ENCODE data around the gene UBE2K.
A peak's percentile ranks its signal among the peaks of the same experiment; 100 is the strongest.
"Not testable (repeated sequence)": the region's sequence is repeated elsewhere in the genome, so short reads cannot be mapped to it uniquely, and the experiment has no call there.

Gene UBE2K

DNA sequence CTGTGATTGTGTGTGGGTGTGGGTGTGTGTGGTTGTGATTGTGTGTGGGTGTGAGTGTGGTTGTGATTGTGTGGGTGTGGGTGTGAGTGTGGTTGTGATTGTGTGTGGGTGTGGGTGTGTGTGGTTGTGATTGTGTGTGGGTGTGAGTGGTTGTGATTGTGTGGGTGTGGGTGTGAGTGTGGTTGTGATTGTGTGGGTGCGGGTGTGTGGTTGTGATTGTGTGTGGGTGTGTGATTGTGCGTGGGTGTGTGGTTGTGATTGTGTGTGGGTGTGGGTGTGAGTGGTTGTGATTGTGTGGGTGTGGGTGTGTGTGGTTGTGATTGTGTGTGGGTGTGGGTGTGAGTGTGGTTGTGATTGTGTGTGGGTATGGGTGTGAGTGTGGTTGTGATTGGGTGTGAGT is 115.8 kb downstream of the UBE2K start:
- not testable (repeated sequence) for DNase-seq

DNA sequence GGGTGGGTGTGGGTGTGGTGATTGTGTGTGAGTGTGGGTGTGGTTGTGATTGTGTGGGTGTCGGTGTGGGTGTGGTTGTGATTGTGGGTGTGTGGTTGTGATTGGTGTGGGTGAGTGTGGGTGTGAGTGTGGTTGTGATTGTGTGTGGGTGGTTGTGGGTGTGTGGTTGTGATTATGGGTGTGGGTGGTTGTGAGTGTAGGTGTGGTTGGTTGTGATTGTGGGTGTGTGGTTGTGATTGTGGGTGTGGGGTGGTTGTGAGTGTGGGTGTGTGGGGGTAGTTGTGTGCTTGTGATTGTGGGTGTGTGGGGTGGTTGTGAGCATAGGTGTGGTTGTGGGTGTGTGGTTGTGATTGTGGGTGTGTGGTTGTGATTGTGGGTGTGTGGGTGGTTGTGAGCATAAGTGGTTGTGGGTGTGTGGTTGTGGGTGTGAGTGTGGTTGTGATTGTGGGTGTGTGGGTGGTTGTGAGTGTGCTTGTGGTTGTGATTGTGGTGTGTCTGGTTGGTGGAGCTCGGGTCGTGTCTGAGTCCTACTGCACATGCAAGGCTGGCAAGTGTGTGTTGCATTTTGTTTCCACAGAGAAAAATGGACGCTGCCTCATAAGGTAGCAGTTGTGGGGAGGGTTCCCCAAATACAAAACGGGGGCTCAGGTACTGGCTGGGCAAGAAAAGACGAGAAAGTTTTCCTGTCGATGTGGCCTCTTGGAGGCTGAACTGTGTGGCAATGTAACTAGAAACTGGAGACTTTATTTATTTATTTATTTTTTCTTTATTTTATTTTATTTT is 116.7 kb downstream of the UBE2K start:
- DNase-seq, result peak; percentile 9 to 34

DNA sequence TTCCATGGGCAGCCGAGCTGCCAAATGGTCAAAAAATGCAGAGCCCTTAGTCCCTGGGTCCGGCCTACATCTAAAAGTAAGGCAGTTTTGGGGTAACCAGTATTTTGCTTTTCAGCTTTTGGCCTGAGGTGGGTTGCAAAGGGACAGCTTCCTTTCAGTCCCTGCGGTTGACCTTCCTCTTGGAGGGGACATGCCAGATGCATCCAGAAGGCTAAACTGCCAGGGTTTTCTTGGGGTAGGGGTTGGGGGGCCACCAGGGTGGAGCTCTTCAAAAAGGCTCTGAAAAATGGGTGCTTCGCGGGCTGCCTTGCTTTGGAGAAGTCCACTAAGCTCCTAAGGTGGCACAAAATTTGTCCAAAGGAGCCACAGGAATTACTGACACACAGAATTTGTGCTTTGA is 120.7 kb downstream of the UBE2K start:
- no peak for DNase-seq

DNA sequence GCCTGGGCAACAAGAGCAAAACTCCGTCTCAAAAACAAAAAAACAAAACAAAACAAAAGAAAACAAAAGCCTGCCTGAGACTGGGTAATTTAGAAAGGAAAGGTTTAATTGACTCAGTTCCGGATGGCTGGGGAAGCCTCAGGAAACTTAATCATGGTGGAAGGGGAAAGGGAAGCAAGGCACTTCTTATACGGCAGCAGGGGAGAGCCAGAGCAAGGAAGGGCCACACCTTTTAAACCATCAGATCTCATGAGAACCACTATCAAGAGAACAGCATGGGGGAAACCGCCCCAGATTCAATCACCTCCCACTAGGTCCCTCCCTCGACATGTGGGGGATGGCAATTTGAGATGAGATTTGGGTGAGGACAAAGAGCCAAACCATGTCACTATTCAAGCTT is 122.2 kb downstream of the UBE2K start:
- DNase-seq, result no peak

DNA sequence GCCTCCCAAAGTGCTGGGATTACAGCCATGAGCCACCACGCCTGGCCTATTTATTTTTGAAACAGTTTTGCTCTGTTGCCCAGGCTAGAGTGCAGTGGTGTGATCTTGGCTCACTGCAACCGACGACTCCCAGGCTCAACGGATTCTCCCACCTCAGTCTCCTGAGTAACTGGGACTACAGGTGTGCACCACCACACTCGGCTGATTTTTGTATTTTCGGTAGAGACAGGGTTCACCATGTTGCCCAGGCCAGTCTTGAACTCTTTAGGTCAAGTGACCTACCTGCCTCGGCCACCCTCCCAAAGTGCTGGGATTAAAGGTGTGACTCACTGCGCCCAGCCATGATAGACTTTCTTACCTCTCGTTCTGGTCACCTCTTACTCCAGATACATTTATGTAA is 124.0 kb downstream of the UBE2K start:
- no peak for DNase-seq

DNA sequence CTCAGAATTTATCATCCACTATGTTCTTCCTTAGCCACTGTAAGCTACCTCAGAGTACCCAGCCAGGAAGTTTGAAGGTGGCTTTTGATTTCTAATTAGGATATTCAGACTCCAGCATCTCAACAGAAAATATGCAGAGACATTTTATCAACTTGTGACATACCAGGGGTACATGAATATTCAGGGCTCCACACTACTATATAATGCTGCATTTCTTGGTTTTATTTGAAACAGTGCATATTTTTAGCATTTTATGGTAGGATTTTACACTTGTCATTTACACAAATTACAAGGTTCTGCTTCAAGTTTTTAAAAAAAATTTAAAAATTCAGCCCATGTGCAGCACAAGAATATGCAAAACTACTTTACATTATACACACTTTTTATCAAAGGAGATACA is 124.7 kb downstream of the UBE2K start:
- no peak for DNase-seq

DNA sequence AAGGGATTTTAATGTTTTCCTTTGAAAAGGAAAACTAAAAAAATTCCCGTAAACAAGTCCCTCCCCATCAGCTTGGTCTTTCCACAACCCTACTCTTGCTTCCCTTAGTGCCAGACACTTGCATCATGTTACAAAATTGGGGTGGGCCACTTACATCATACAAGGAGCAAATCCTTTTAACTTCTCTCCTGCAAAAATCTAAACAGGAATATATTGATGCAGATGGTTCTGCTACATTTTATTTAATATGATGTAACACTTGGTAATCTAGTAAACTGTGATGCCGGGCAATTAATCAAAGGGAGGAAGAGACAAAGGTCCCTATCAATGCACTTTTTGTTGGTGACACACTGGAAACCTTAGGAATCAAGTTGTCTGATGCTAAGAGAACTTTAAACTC is 125.3 kb downstream of the UBE2K start:
- DNase-seq, result no peak

DNA sequence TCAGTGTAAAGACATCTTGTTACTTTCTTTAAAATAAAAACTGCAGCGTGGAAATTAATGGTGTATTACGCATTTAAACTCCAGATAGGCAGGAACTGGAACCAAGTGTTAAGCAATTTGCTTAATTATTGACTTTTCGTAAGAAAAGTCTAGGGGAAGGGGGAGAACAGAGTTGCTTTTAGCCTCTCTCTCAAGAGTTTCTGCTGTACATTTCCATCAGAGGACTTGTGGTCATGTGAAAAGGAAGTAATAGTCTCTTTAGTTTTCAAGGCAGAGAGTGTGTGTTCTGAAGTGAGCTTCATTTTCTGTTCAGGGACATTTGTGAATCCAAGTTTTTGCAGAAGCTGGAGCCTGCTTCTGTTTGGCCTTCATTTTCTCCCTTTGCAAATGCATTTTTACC is 127.2 kb downstream of the UBE2K start:
- no peak for DNase-seq

DNA sequence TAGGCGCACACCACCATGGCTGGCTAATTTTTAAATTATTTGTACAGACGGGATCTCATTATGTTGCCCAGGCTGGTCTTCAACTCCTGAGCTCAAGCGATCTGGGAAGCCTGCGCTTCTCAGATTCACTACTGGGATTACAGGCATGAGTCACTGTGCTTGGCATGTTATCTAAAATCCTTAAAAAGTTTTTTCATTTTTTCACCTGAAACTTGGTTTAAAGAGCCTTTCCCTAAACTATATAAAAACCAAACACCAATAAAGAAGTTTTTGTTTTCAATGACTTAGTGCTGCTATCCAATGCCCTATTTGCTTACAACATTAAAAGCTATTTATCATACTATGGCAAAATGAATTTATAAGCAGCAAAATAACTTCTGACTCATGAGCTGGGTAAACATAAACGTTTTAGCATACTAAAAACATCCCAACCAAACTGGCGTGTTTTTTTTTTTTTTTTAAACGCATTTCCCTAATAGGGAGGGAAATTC is 127.8 kb downstream of the UBE2K start:
- no peak for DNase-seq
